ENCODE measurements around the gene AK8.

DNA sequence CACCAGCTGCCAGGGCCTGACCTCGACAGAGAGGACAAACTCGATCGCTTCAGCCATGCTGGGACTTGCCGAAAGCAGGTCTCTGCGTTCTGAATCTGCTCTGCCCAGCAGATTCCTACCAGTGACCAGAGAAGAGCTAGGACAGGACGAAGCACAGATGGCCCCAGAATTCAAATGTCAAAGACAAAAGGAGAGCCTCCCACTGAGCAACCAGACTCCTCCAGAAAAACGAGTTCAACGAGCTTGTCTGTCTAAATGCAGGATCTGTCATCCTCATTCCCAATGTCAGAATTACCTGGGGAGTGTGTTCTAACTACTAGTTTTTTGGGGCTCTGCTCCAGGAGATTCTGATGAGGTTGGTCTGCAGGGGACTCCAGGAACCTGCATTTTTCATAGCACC is 13.4 kb downstream of the AK8 start:
- TF ChIP-seq, protein P1, sequence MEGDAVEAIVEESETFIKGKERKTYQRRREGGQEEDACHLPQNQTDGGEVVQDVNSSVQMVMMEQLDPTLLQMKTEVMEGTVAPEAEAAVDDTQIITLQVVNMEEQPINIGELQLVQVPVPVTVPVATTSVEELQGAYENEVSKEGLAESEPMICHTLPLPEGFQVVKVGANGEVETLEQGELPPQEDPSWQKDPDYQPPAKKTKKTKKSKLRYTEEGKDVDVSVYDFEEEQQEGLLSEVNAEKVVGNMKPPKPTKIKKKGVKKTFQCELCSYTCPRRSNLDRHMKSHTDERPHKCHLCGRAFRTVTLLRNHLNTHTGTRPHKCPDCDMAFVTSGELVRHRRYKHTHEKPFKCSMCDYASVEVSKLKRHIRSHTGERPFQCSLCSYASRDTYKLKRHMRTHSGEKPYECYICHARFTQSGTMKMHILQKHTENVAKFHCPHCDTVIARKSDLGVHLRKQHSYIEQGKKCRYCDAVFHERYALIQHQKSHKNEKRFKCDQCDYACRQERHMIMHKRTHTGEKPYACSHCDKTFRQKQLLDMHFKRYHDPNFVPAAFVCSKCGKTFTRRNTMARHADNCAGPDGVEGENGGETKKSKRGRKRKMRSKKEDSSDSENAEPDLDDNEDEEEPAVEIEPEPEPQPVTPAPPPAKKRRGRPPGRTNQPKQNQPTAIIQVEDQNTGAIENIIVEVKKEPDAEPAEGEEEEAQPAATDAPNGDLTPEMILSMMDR (IDR thresholded peaks at IDR 0.05): no peak
- TF ChIP-seq ZFX (IDR thresholded peaks at IDR 0.05; ENCODE audit: borderline replicate concordance): no peak
